Subcutaneous adipose tissue (tissue), 4 donors: ENCODE measurements around the gene TAMM41. TPM values are rescaled to one million over a fixed set of nuclear protein-coding genes. Genes with fewer than 3 reads are reported as not detected.

Experiments used
- CTCF ChIP-seq: fragments of 450-650 bp; IDR thresholded peaks from one replicate; pipeline ENCODE4 v1.5.1; 2016; ENCODE audit warnings: low read depth, mild to moderate bottlenecking, control low read depth, antibody characterized with exemption, moderate library complexity
- total RNA-seq, 4 donors: library from RNA; depleted of rRNA; stranded (reverse); fragments of >200 nt; gene quantifications; one replicate each; pipeline ENCODE4 v1.1.0, GENCODE V29; 2016

Gene TAMM41
- total RNA-seq, 4 donors from 2014 or later: 9.5 to 26.0 (median 10.6) TPM

- no peak for TF ChIP-seq CTCF
These were observed 27.5 kb downstream of the TAMM41 start for GRCh38 chr3:11819146-11819689.

GRCh38 chr3:11818033-11818432, 28.7 kb downstream of the TAMM41 start:
- TF ChIP-seq CTCF: no peak

- TF ChIP-seq CTCF: no peak
These were observed 31.6 kb downstream of the TAMM41 start for GRCh38 chr3:11815111-11815510.

- no peak for TF ChIP-seq CTCF
These were observed 32.0 kb downstream of the TAMM41 start for GRCh38 chr3:11814663-11815062.

GRCh38 chr3:11810276-11810675, 36.4 kb downstream of the TAMM41 start:
- TF ChIP-seq CTCF: no peak

- no peak for TF ChIP-seq CTCF
These were observed 38.5 kb downstream of the TAMM41 start for GRCh38 chr3:11808231-11808630.

GRCh38 chr3:11807686-11808085, 39.0 kb downstream of the TAMM41 start:
- no peak for TF ChIP-seq CTCF
